H1 (cell line): Measurements from ENCODE around the gene S100A11. TPM values are rescaled to one million over a fixed set of nuclear protein-coding genes. Genes with fewer than 3 reads are reported as not detected.
A peak's percentile ranks its signal among the peaks of the same experiment; 100 is the strongest.

Experiments
- CTCF ChIA-PET: fragments of 300-600 bp; sonication (Branson Sonifier 250); formaldehyde crosslinking; loops from one replicate; lab custom pipeline; 2021; ENCODE audit not compliant: partially characterized antibody; lab: Charles Lee
- POLR2A ChIA-PET: fragments of 300-600 bp; sonication (Branson Sonifier 250); formaldehyde crosslinking; loops from one replicate; lab custom pipeline; 2021; ENCODE audit warnings: inconsistent platforms; ENCODE audit not compliant: partially characterized antibody; lab: Charles Lee
- DNase-seq, 2 experiments: peaks; one replicate each; pipeline versions ENCODE4 v3.0.0 to v3.0.0-alpha.2; 2010 to 2022; ENCODE audit warnings: low spot score in 2 of 2, low read depth in 1 of 2, mixed read lengths in 1 of 2
- FAIRE-seq: peaks from 2 replicates; lab custom pipeline; 2011; peaks lifted over from hg19 to GRCh38; lab: Jason Lieb, UNC
- H2AFZ ChIP-seq: 2 replicates; pipeline ENCODE4 v1.8.1; 2012; ENCODE audit warnings: low read length, inconsistent platforms
- H2AK5ac ChIP-seq: 2 replicates; pipeline ENCODE4 v1.6.1; 2013; ENCODE audit warnings: low read depth, low read length
- H2BK120ac ChIP-seq: replicated peaks from 2 replicates; pipeline ENCODE3; 2013; ENCODE audit warnings: low read depth, low read length, inconsistent platforms
- H2BK12ac ChIP-seq: 2 replicates; pipeline ENCODE4 v1.6.1; 2013; ENCODE audit warnings: low read depth, low read length
- H2BK15ac ChIP-seq: 2 replicates; pipeline ENCODE4 v1.6.1; 2013; ENCODE audit warnings: low read length
- H2BK20ac ChIP-seq: 2 replicates; pipeline ENCODE4 v1.6.1; 2013; ENCODE audit warnings: low read length
- H2BK5ac ChIP-seq: 2 replicates; pipeline ENCODE4 v1.6.1; 2013; ENCODE audit warnings: low read depth, low read length
- H3K14ac ChIP-seq: 2 replicates; pipeline ENCODE4 v1.6.1; 2013; ENCODE audit warnings: inconsistent platforms; ENCODE audit not compliant: insufficient read length
- H3K18ac ChIP-seq: 2 replicates; pipeline ENCODE4 v1.6.1; 2013; ENCODE audit warnings: low read length; ENCODE audit errors: extremely low read depth
- H3K23ac ChIP-seq: 2 replicates; pipeline ENCODE4 v1.6.1; 2013; ENCODE audit warnings: inconsistent platforms; ENCODE audit not compliant: insufficient read length
- H3K23me2 ChIP-seq: 2 replicates; pipeline ENCODE4 v1.6.1; 2013; ENCODE audit warnings: low read depth, low read length
- H3K27ac ChIP-seq: 2 replicates; pipeline ENCODE4 v1.6.1; 2011; ENCODE audit warnings: low read depth, low read length, inconsistent platforms
- H3K27me3 ChIP-seq, 4 experiments: replicated peaks in 1 of 4; 1 replicate in 1 of 4; 2 replicates in 3 of 4; pipeline versions ENCODE4 v1.6.1 to v1.8.1; 2011 to 2013; ENCODE audit warnings: low read length in 3 of 4, mild to moderate bottlenecking in 3 of 4, inconsistent platforms in 2 of 4, mixed read lengths in 2 of 4, moderate library complexity in 1 of 4; ENCODE audit not compliant: control insufficient read depth in 3 of 4, insufficient read depth in 3 of 4; ENCODE audit errors: extremely low read depth in 1 of 4
- H3K36me3 ChIP-seq, 4 experiments: 2 replicates each; pipeline versions ENCODE4 v1.6.1 to v1.8.1; 2011 to 2013; ENCODE audit warnings: mild to moderate bottlenecking in 4 of 4, low read length in 3 of 4, moderate library complexity in 2 of 4, control low read depth in 1 of 4, inconsistent platforms in 1 of 4; ENCODE audit not compliant: insufficient read depth in 4 of 4, control insufficient read depth in 2 of 4
- H3K4ac ChIP-seq: replicated peaks from 2 replicates; pipeline ENCODE3; 2013; ENCODE audit warnings: low read length, low read depth, mixed read lengths, inconsistent platforms; ENCODE audit not compliant: insufficient read length
- H3K4me1 ChIP-seq, 4 experiments: replicated peaks in 1 of 4; 1 replicate in 1 of 4; 2 replicates in 3 of 4; pipeline versions ENCODE4 v1.6.1 to v1.8.1; 2011 to 2013; ENCODE audit warnings: low read length in 3 of 4, inconsistent platforms in 2 of 4, mixed read lengths in 1 of 4; ENCODE audit not compliant: insufficient read depth in 4 of 4, control insufficient read depth in 3 of 4
- H3K4me2 ChIP-seq, 2 experiments: 2 replicates each; pipeline versions ENCODE4 v1.6.1 to v1.8.1; 2011 to 2013; ENCODE audit warnings: low read depth in 2 of 2, low read length in 2 of 2, control low read depth in 1 of 2, inconsistent platforms in 1 of 2, mild to moderate bottlenecking in 1 of 2; ENCODE audit not compliant: insufficient read depth in 1 of 2
- H3K4me3 ChIP-seq, 4 experiments: fragments of 200-600, 300-600 bp in 1 of 4; sonication (generic), shearing (Covaris generic), sonication (Bioruptor Twin) in 1 of 4; 2 replicates each; pipeline versions ENCODE4 v1.5.1 to v1.8.1; 2011 to 2016; ENCODE audit warnings: low read length in 4 of 4, low read depth in 3 of 4, control low read depth in 2 of 4, inconsistent platforms in 2 of 4, mild to moderate bottlenecking in 2 of 4, mixed read lengths in 1 of 4, moderate library complexity in 1 of 4; ENCODE audit not compliant: insufficient read depth in 2 of 4; ENCODE audit errors: extremely low read depth in 1 of 4
- H3K56ac ChIP-seq: replicated peaks from 2 replicates; pipeline ENCODE3; 2013; ENCODE audit warnings: low read depth, mild to moderate bottlenecking, mixed read lengths, low read length, inconsistent platforms; ENCODE audit not compliant: insufficient read length
- H3K79me1 ChIP-seq: 2 replicates; pipeline ENCODE4 v1.6.1; 2013; ENCODE audit warnings: low read depth, low read length, control low read depth
- H3K79me2 ChIP-seq, 2 experiments: 2 replicates each; pipeline versions ENCODE4 v1.6.1 to v1.8.1; 2012 to 2013; ENCODE audit warnings: low read length in 2 of 2, mild to moderate bottlenecking in 2 of 2, inconsistent platforms in 1 of 2; ENCODE audit not compliant: insufficient read depth in 2 of 2, control insufficient read depth in 1 of 2
- H3K9ac ChIP-seq, 4 experiments: replicated peaks in 1 of 4; 1 replicate in 1 of 4; 2 replicates in 3 of 4; pipeline versions ENCODE4 v1.6.1 to v1.8.1; 2011 to 2013; ENCODE audit warnings: low read depth in 3 of 4, low read length in 3 of 4, control low read depth in 2 of 4, mild to moderate bottlenecking in 2 of 4, moderate library complexity in 2 of 4, inconsistent platforms in 1 of 4; ENCODE audit errors: extremely low read depth in 1 of 4
- H3K9me3 ChIP-seq, 2 experiments: 2 replicates each; pipeline versions ENCODE4 v1.6.1 to v1.8.1; 2012 to 2013; ENCODE audit warnings: mild to moderate bottlenecking in 2 of 2, moderate library complexity in 2 of 2, control low read depth in 1 of 2, inconsistent platforms in 1 of 2, low read depth in 1 of 2, low read length in 1 of 2, mixed read lengths in 1 of 2; ENCODE audit not compliant: insufficient read depth in 2 of 2
- H4K20me1 ChIP-seq, 2 experiments: replicated peaks in 1 of 2; 2 replicates each; pipeline versions ENCODE3 to v1.8.1; 2011 to 2013; ENCODE audit warnings: inconsistent platforms in 2 of 2, low read length in 2 of 2, mild to moderate bottlenecking in 1 of 2; ENCODE audit not compliant: insufficient read depth in 2 of 2, control insufficient read depth in 1 of 2
- H4K5ac ChIP-seq: 2 replicates; pipeline ENCODE4 v1.6.1; 2013; ENCODE audit warnings: low read length, low read depth, mixed read lengths, inconsistent platforms; ENCODE audit not compliant: insufficient read length
- H4K8ac ChIP-seq: 2 replicates; pipeline ENCODE4 v1.8.0; 2013; ENCODE audit warnings: mild to moderate bottlenecking, moderate library complexity, low read length, inconsistent platforms; ENCODE audit not compliant: insufficient read depth; ENCODE audit errors: extremely low read depth
- H4K91ac ChIP-seq: replicated peaks from 2 replicates; pipeline ENCODE3; 2013; ENCODE audit warnings: low read length, mixed read lengths, inconsistent platforms; ENCODE audit not compliant: insufficient read length
- CHD2 ChIP-seq: IDR thresholded peaks from 2 replicates; pipeline ENCODE4 v1.6.1; 2012; ENCODE audit warnings: low read length, improper control_type of control experiment
- JUND ChIP-seq: IDR thresholded peaks from 2 replicates; pipeline ENCODE4 v1.6.1; 2011; ENCODE audit warnings: mild to moderate bottlenecking, improper control_type of control experiment, low read length
- KDM1A ChIP-seq: fragments of 200-600, 300-600 bp; sonication (generic); IDR thresholded peaks from 2 replicates; pipeline ENCODE4 v1.7.1; 2016; ENCODE audit warnings: mild to moderate bottlenecking, low read length, borderline replicate concordance
- KDM4A ChIP-seq: IDR thresholded peaks from one replicate; pipeline ENCODE4 v1.7.1; 2012; ENCODE audit warnings: low read depth, mild to moderate bottlenecking, moderate library complexity, low read length, inconsistent platforms; ENCODE audit not compliant: severe bottlenecking
- SIN3A ChIP-seq, 2 experiments: IDR thresholded peaks in 1 of 2; conservative IDR thresholded peaks in 1 of 2; 2 replicates each; pipeline ENCODE4 v1.6.1; 2011 to 2012; ENCODE audit warnings: low read length in 2 of 2, improper control_type of control experiment in 1 of 2, low read depth in 1 of 2, mild to moderate bottlenecking in 1 of 2
- SIX5 ChIP-seq: IDR thresholded peaks from 2 replicates; pipeline ENCODE4 v1.6.1; 2011; ENCODE audit warnings: mild to moderate bottlenecking, low read depth, low read length
- SP4 ChIP-seq: IDR thresholded peaks from 2 replicates; pipeline ENCODE4 v1.6.1; 2012; ENCODE audit warnings: low read length, inconsistent platforms
- SUZ12 ChIP-seq: fragments of 200-600 bp; sonication (generic); IDR thresholded peaks from 2 replicates; pipeline ENCODE4 v1.6.1; 2012; ENCODE audit warnings: mild to moderate bottlenecking, inconsistent platforms, low read length, moderate library complexity, mixed read lengths
- WGBS, 2 experiments: shearing (Covaris generic) in 1 of 2; methylation state at CpG; one replicate each; pipeline versions ENCODE4 v1.1.6 to v1.1.7; 2013 to 2015; ENCODE audit warnings: low lambda C conversion rate in 2 of 2, mixed read lengths in 2 of 2, inconsistent platforms in 1 of 2, low coverage in 1 of 2, missing lambda C conversion rate in 1 of 2; ENCODE audit not compliant: insufficient replicate concordance in 2 of 2, insufficient coverage in 1 of 2, insufficient read length in 1 of 2; ENCODE audit errors: extremely low coverage in 1 of 2, missing lambda C conversion rate in 1 of 2; 5-methylcytosine and 5-hydroxymethylcytosine counted together
- polyA plus RNA-seq, 7 experiments: library from polyadenylated mRNA; depleted of rRNA in 3 of 7; stranded (reverse) in 5 of 7; unstranded in 2 of 7; fragments of >200 nt in 5 of 7; fragments of 200-250 nt in 2 of 7; gene quantifications; 1 replicate in 5 of 7; 2 replicates in 1 of 7; 4 replicates in 1 of 7; pipeline versions ENCODE4 v1.2.1 to v1.2.3, GENCODE V29; 2011 to 2013; ENCODE audit warnings: missing spikeins in 2 of 7, mixed read lengths in 2 of 7
- total RNA-seq: library from RNA; stranded (reverse); fragmentation: NEBNext Ultra II Directional; extraction: Animal tissue kit (Norgen Biotek cat#: 25700); gene quantifications from 2 replicates; pipeline ENCODE4 v1.2.1, GENCODE V29; 2021
- TF ChIP-seq, protein P1 (sequence below), 3 experiments: IDR thresholded peaks; 1 replicate in 2 of 3; 2 replicates in 1 of 3; pipeline versions ENCODE4 v1.5.1 to v1.6.1; 2011; ENCODE audit warnings: low read length in 3 of 3, mild to moderate bottlenecking in 3 of 3, inconsistent platforms in 2 of 3, low read depth in 1 of 3, moderate library complexity in 1 of 3; ENCODE audit not compliant: insufficient read depth in 1 of 3; ENCODE audit errors: control extremely low read depth in 1 of 3

Gene S100A11
- total and polyA plus RNA-seq, 2 of the 8 experiments (the other 6 are each of a cell fraction or from before 2014, with no cell fraction given) = 120 to 343 TPM

DNA sequence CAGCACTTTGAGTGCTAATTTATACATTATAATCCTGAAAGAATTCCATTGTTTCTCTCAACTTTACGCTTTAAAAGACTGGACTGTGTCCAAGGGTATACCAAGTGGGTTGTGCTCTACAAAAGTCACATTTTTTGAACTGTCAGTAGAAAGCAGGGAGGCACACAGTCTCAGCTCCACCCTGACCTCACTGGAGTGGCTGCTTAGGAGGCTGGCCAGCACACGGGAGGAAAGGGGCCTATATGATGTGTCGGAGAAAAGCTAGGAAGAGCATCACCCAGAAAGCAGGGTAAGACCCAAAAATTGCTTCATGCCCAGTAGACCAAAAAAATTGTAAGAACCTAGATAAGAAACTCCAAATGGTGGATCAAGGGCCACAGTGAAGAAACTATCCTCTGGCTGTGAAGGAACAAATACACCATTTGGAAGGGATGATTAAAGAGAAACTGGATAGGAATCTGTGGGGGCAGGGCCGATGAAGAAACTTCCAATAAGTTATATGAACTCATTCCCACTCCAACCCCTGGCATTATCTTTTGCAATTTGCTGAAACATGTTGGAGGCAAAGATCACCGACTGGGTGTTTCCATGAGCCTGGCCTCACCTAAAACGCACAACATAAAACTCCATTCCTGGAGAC lies 45.0 kb downstream of the S100A11 start:
- DNase-seq (no peak), FAIRE-seq (no peak)
- peak overlapping the region; percentile 26; the same call in 1 of the 2 replicates for H2AK5ac ChIP-seq
- CTCF ChIA-PET = interaction anchor here (0.5 to 31.0 kb wide), 6 partner anchors 9 to 61 kb away, joined by 3 to 553 read pairs (median 16); no protein-coding TSS in a partner anchor
- peak overlapping the region; percentile 69 to 90 (median 76); a peak in 7 of 8 replicates for H3K4me3 ChIP-seq
- H3K23me2 ChIP-seq = peaks cover 14% of the 10 kb centered on the region
- H3K36me3 ChIP-seq = no peaks in the 10 kb centered on the region
- H3K79me1 ChIP-seq = peaks cover 6% of the 10 kb centered on the region
- peak overlapping the region; percentile 87 to 96 for H3K4me2 ChIP-seq
- H4K91ac ChIP-seq = peak overlapping the region; percentile 84
- peaks cover 2 to 45% of the 10 kb centered on the region in 2 experiments; a peak in 3 of 4 replicates for H3K79me2 ChIP-seq
- peak overlapping the region; percentile 75; the same call in 1 of the 2 replicates for H2BK5ac ChIP-seq
- no peak overlapping the region for H2BK120ac ChIP-seq
- H4K8ac ChIP-seq = peak overlapping the region; percentile 47; the same call in 1 of the 2 replicates
- no peaks in the 10 kb centered on the region for H3K9me3 ChIP-seq
- no peak overlapping the region for H3K56ac ChIP-seq
- peaks cover 0 to 3% of the 10 kb centered on the region in 2 experiments for H4K20me1 ChIP-seq
- H2BK12ac ChIP-seq = peak overlapping the region; percentile 53; the same call in 1 of the 2 replicates
- peaks cover 3 to 27% (median 12%) of the 10 kb centered on the region in 4 experiments for H3K4me1 ChIP-seq
- POLR2A ChIA-PET = interaction anchor here (0.8 to 2.4 kb wide), 6 partner anchors 9 to 21 kb away, joined by 3 to 12 read pairs (median 3); no protein-coding TSS in a partner anchor
- no peak overlapping the region for H2BK20ac ChIP-seq
- peak overlapping the region; percentile 22; the same call in 1 of the 2 replicates for H3K27ac ChIP-seq
- H3K14ac ChIP-seq = no peak overlapping the region
- WGBS, 2 experiments = 60% methylated on average over 6 of the region's 6 CpGs; no CpG with 5 or more reads in 1 of the 2 experiments
- H3K27me3 ChIP-seq = peaks cover 0 to 13% (median 6%) of the 10 kb centered on the region in 4 experiments; a peak in 4 of 7 replicates
- no peak overlapping the region for H2BK15ac ChIP-seq
- H3K18ac ChIP-seq = peak overlapping the region; percentile 13; the same call in 1 of the 2 replicates
- no peak overlapping the region for H4K5ac ChIP-seq
- H3K9ac ChIP-seq = no peak overlapping the region
- H3K4ac ChIP-seq = peak overlapping the region; percentile 45
- 0 out of 2 replicates have a peak overlapping the region, but pooled peaks have one; percentile 66 for H2AFZ ChIP-seq
- no peak overlapping the region for H3K23ac ChIP-seq
- no peak for TF ChIP-seq CHD2
- TF ChIP-seq, protein P1, sequence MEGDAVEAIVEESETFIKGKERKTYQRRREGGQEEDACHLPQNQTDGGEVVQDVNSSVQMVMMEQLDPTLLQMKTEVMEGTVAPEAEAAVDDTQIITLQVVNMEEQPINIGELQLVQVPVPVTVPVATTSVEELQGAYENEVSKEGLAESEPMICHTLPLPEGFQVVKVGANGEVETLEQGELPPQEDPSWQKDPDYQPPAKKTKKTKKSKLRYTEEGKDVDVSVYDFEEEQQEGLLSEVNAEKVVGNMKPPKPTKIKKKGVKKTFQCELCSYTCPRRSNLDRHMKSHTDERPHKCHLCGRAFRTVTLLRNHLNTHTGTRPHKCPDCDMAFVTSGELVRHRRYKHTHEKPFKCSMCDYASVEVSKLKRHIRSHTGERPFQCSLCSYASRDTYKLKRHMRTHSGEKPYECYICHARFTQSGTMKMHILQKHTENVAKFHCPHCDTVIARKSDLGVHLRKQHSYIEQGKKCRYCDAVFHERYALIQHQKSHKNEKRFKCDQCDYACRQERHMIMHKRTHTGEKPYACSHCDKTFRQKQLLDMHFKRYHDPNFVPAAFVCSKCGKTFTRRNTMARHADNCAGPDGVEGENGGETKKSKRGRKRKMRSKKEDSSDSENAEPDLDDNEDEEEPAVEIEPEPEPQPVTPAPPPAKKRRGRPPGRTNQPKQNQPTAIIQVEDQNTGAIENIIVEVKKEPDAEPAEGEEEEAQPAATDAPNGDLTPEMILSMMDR (IDR thresholded peaks at IDR 0.05; ENCODE audit: control extremely low read depth in 1 of 3, insufficient read depth in 1 of 3, low read depth in 1 of 3, low read length in 3 of 3) = no peak
- TF ChIP-seq JUND = no peak
- TF ChIP-seq SP4 = no peak
- no peak for TF ChIP-seq SIN3A (conservative IDR thresholded peaks at IDR 0.05 in 1 of 2, IDR thresholded peaks at IDR 0.05 in 1 of 2; ENCODE audit: low read depth in 1 of 2, low read length in 2 of 2)
- no peak for TF ChIP-seq SUZ12
- TF ChIP-seq KDM1A = no peak
- no peak for TF ChIP-seq SIX5
- TF ChIP-seq KDM4A = no peak
